ENCODE data around the gene AHRR.

AHRR gene

DNA sequence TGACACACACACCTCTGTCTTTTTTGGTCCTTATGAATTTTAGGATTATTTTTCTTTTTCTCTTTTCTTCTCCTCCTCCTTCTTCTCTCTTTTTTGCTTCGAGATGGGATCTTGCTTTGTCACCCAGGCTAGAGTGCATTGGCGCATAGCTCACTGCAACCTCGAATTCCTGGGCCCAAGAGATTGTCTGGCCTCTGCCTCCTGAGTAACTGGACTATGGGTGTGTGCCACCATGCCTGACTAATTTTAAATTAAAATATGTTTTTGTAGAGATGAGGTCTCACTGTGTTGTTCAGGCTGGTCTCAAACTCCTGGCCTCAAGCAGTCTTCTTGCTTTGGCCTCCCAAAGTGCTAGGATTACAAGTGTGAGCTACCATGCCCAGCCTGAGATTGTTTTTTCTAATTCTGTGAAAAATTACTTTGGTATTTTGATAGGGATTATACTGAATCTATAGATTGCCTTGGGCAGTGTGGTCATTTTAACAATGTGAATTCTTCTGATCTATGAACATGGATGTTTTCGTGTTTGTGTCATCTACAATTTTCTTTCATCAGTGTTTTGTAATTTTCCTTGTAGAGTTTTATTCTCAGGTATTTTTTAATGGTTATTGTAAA is 7.7 kb downstream of the AHRR start:
- peaks cover 8% of the 10 kb centered on the region for H3K36me3 ChIP-seq (ENCODE audit: insufficient read depth, low read length)
- no peaks in the 10 kb centered on the region for H3K9me3 ChIP-seq (ENCODE audit: low read length)
- H3F3A ChIP-seq (ENCODE audit: insufficient read depth, low read length) = no peaks in the 10 kb centered on the region
- no peak for TF ChIP-seq EZH2 (IDR thresholded peaks at IDR 0.05; ENCODE audit: borderline replicate concordance, low read length)
- TF ChIP-seq, protein P1, sequence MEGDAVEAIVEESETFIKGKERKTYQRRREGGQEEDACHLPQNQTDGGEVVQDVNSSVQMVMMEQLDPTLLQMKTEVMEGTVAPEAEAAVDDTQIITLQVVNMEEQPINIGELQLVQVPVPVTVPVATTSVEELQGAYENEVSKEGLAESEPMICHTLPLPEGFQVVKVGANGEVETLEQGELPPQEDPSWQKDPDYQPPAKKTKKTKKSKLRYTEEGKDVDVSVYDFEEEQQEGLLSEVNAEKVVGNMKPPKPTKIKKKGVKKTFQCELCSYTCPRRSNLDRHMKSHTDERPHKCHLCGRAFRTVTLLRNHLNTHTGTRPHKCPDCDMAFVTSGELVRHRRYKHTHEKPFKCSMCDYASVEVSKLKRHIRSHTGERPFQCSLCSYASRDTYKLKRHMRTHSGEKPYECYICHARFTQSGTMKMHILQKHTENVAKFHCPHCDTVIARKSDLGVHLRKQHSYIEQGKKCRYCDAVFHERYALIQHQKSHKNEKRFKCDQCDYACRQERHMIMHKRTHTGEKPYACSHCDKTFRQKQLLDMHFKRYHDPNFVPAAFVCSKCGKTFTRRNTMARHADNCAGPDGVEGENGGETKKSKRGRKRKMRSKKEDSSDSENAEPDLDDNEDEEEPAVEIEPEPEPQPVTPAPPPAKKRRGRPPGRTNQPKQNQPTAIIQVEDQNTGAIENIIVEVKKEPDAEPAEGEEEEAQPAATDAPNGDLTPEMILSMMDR (IDR thresholded peaks at IDR 0.05; ENCODE audit: low read length) = no peak
- H3K27me3 ChIP-seq (ENCODE audit: insufficient read depth, low read length) = no peaks in the 10 kb centered on the region
- no peak overlapping the region for H3K9ac ChIP-seq (ENCODE audit: low read length)
- H3K4me1 ChIP-seq (ENCODE audit: insufficient read depth, low read length, severe bottlenecking) = peaks cover 23% of the 10 kb centered on the region
- H3K4me2 ChIP-seq (ENCODE audit: low read length) = no peak overlapping the region
- no peak overlapping the region for H3K4me3 ChIP-seq (ENCODE audit: low read depth, low read length, poor library complexity, severe bottlenecking)
- no peaks in the 10 kb centered on the region for H4K20me1 ChIP-seq (ENCODE audit: insufficient read depth, low read length)
- no peak overlapping the region for H3K27ac ChIP-seq (ENCODE audit: low read depth, low read length, poor library complexity, severe bottlenecking)
- H2AFZ ChIP-seq (ENCODE audit: low read length) = no peak overlapping the region
- H3K9me2 ChIP-seq (ENCODE audit: low read depth, low read length) = no peaks in the 10 kb centered on the region
- no peaks in the 10 kb centered on the region for H3K79me2 ChIP-seq (ENCODE audit: insufficient read depth, low read length)

DNA sequence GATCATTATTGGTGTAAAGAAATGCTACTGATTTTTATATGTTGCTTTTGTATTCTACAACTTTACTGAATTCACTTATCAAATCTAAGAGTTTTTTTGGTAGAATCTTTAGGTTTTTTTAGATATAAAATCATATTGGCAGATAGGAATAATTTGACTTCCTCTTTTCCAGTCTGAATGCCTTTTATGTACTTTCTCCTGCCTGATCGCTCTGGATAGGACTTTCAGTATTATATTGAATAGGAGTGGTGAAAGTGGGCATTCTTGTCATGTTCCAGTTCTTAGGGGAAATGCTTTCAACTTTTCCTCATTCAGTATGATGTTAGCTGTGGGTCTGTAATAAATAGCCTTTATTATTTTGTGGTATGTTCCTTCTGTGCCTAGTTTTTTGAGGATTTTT is 8.3 kb downstream of the AHRR start:
- Histone ChIP-seq H3K27ac (ENCODE audit: low read depth, low read length, poor library complexity, severe bottlenecking) (no peak overlapping the region), H3K27me3 (ENCODE audit: insufficient read depth, low read length) (no peaks in the 10 kb centered on the region), H3K4me1 (ENCODE audit: insufficient read depth, low read length, severe bottlenecking) (peaks cover 29% of the 10 kb centered on the region), H3K9me2 (ENCODE audit: low read depth, low read length) (no peaks in the 10 kb centered on the region), H2AFZ (ENCODE audit: low read length) (no peak overlapping the region), H3K36me3 (ENCODE audit: insufficient read depth, low read length) (peaks cover 8% of the 10 kb centered on the region), H3F3A (ENCODE audit: insufficient read depth, low read length) (no peaks in the 10 kb centered on the region), H3K9ac (ENCODE audit: low read length) (no peak overlapping the region), H3K4me3 (ENCODE audit: low read depth, low read length, poor library complexity, severe bottlenecking) (no peak overlapping the region), H3K4me2 (ENCODE audit: low read length) (no peak overlapping the region), H3K9me3 (ENCODE audit: low read length) (no peaks in the 10 kb centered on the region), H4K20me1 (ENCODE audit: insufficient read depth, low read length) (no peaks in the 10 kb centered on the region), H3K79me2 (ENCODE audit: insufficient read depth, low read length) (no peaks in the 10 kb centered on the region)
- TF ChIP-seq EZH2 (IDR thresholded peaks at IDR 0.05; ENCODE audit: borderline replicate concordance, low read length) = no peak
- TF ChIP-seq, protein P1 (IDR thresholded peaks at IDR 0.05; ENCODE audit: low read length) = no peak

DNA sequence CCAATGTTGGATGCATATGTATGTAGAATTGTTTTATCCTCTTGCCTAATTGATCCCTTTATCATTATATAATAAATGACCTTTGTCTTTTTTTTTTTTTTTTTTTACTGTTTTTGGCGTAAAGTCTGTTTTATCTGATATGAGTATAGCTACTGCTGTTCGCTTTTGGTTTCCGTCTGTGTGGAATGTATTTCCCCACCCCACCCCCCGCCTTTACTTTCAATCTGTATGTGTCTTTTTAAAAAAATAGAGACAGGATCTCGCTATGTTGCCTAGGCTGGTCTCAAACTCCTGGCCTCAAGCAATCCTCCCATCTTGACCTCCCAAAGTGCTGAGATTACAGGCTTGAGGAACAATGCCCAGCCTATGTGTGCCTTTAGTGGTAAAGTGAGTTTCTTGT is 11.3 kb downstream of the AHRR start:
- H3K4me1 ChIP-seq (ENCODE audit: insufficient read depth, low read length, severe bottlenecking) = peaks cover 34% of the 10 kb centered on the region
- H3K36me3 ChIP-seq (ENCODE audit: insufficient read depth, low read length) = no peaks in the 10 kb centered on the region
- no peak overlapping the region for H3K4me2 ChIP-seq (ENCODE audit: low read length)
- H3K9ac ChIP-seq (ENCODE audit: low read length) = no peak overlapping the region
- no peak overlapping the region for H3K27ac ChIP-seq (ENCODE audit: low read depth, low read length, poor library complexity, severe bottlenecking)
- no peaks in the 10 kb centered on the region for H3K9me2 ChIP-seq (ENCODE audit: low read depth, low read length)
- no peaks in the 10 kb centered on the region for H3F3A ChIP-seq (ENCODE audit: insufficient read depth, low read length)
- H4K20me1 ChIP-seq (ENCODE audit: insufficient read depth, low read length) = no peaks in the 10 kb centered on the region
- no peaks in the 10 kb centered on the region for H3K9me3 ChIP-seq (ENCODE audit: low read length)
- H3K4me3 ChIP-seq (ENCODE audit: low read depth, low read length, poor library complexity, severe bottlenecking) = no peak overlapping the region
- no peak for TF ChIP-seq EZH2 (IDR thresholded peaks at IDR 0.05; ENCODE audit: borderline replicate concordance, low read length)
- TF ChIP-seq, protein P1 (IDR thresholded peaks at IDR 0.05; ENCODE audit: low read length) = no peak
- no peak overlapping the region for H2AFZ ChIP-seq (ENCODE audit: low read length)
- H3K27me3 ChIP-seq (ENCODE audit: insufficient read depth, low read length) = no peaks in the 10 kb centered on the region
- no peaks in the 10 kb centered on the region for H3K79me2 ChIP-seq (ENCODE audit: insufficient read depth, low read length)
